ENCODE data around the gene RGMA.

DNA sequence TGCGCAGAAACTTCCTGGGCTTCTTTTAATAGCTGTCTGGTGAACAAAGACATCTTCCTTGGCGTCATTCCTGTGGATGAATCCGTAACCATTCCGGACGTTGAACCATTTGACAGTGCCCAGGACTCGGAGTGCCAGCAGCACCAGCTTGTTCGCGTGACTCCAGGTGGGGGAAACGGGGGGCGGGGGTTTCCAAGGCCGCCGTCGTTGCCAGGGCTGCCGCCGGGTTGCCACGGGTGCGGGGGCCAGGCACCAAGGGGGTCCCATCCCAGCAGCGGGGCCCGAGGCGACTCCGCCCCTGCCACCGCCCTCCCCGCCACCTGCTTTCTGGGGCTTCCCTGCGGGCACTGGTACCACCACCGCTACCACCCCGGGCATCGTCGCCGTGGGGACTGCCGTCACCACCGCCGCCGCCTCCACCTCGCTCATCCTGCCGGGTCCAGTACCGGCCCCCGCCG is 22.8 kb downstream of the RGMA start:
- TF ChIP-seq TAF1 (IDR thresholded peaks at IDR 0.05; ENCODE audit: borderline replicate concordance, low read depth, low read length) = no peak
- TF ChIP-seq POLR2A (IDR thresholded peaks at IDR 0.05; ENCODE audit: low read depth, low read length) = no peak

Measured in GM12892 (cell line).